ENCODE measurements around the gene HOXD11.

GRCh38 chr2:176085120-176085788 is 21.8 kb upstream of the HOXD11 start:
- TF ChIP-seq CTCF (IDR thresholded peaks at IDR 0.05): no peak
- no peak for TF ChIP-seq EZH2 (IDR thresholded peaks at IDR 0.05; ENCODE audit: borderline replicate concordance, insufficient read depth, low read depth, low read length, poor library complexity, severe bottlenecking)

All from B cell (primary cell).